Lung (tissue), 12 donors: ENCODE data around the gene G6PC2. TPM values are rescaled to one million over a fixed set of nuclear protein-coding genes. Genes with fewer than 3 reads are reported as not detected.
"Not testable (repeated sequence)": the region's sequence is repeated elsewhere in the genome, so short reads cannot be mapped to it uniquely, and the experiment has no call there.

ENCODE experiments used
- ATAC-seq: fragments of 200-7000 bp; cut with Tn5 transposase; one replicate; pipeline ENCODE4 v1.9.1; 2020; ENCODE audit warnings: moderate number of reproducible peaks; ENCODE audit not compliant: insufficient read depth, low FRiP score
- DNase-seq, 3 donors: peaks; one replicate each; pipeline ENCODE4 v3.0.0-alpha.2; 2013 to 2017
- H3K27ac ChIP-seq, 2 donors: one replicate each; pipeline ENCODE4 v1.5.1; 2013; ENCODE audit warnings: mild to moderate bottlenecking in 2 of 2, moderate library complexity in 2 of 2, control low read depth in 1 of 2, inconsistent platforms in 1 of 2, low read depth in 1 of 2, low read length in 1 of 2
- H3K27me3 ChIP-seq, 3 donors: one replicate each; pipeline ENCODE4 v1.5.1; 2013; ENCODE audit warnings: low read length in 2 of 3; ENCODE audit not compliant: control insufficient read depth in 3 of 3, insufficient read depth in 3 of 3
- H3K36me3 ChIP-seq, 4 donors: one replicate each; pipeline ENCODE4 v1.5.1; 2013; ENCODE audit warnings: low read length in 4 of 4, mild to moderate bottlenecking in 1 of 4, moderate library complexity in 1 of 4; ENCODE audit not compliant: control insufficient read depth in 4 of 4, insufficient read depth in 4 of 4
- H3K4me1 ChIP-seq, 5 donors: one replicate each; pipeline ENCODE4 v1.5.1; 2013; ENCODE audit warnings: low read length in 5 of 5, mild to moderate bottlenecking in 2 of 5, moderate library complexity in 1 of 5; ENCODE audit not compliant: control insufficient read depth in 5 of 5, insufficient read depth in 5 of 5
- H3K4me3 ChIP-seq: one replicate; pipeline ENCODE4 v1.5.1; 2013; ENCODE audit warnings: mild to moderate bottlenecking, control low read depth, moderate library complexity
- H3K9ac ChIP-seq, 2 donors: one replicate each; pipeline ENCODE4 v1.5.1; 2013; ENCODE audit warnings: low read length in 2 of 2, control low read depth in 1 of 2; ENCODE audit not compliant: insufficient read depth in 1 of 2
- H3K9me3 ChIP-seq, 4 donors: one replicate each; pipeline ENCODE4 v1.5.1; 2013; ENCODE audit warnings: low read length in 3 of 4, mild to moderate bottlenecking in 1 of 4, moderate library complexity in 1 of 4; ENCODE audit not compliant: control insufficient read depth in 4 of 4, insufficient read depth in 3 of 4
- WGBS, 2 donors: extraction: QIAGEN DNeasy Blood & Tissue Kit; methylation state at CpG; one replicate each; pipeline ENCODE4 v1.1.7; 2013; 5-methylcytosine and 5-hydroxymethylcytosine counted together
- polyA plus RNA-seq, 2 donors: library from polyadenylated mRNA; stranded (reverse); fragments of 200-250 nt; gene quantifications; one replicate each; pipeline ENCODE4 v1.2.1, GENCODE V29; 2013
- total RNA-seq, 2 donors: library from RNA; depleted of rRNA in 1 of 2; stranded (reverse); fragments of >200 nt in 1 of 2; gene quantifications; one replicate each; pipeline ENCODE4 v1.2.1, GENCODE V29; 2014 to 2021
- TF ChIP-seq, protein P1 (sequence below): IDR thresholded peaks from 2 replicates; pipeline ENCODE4 v1.5.1; 2012; ENCODE audit warnings: mild to moderate bottlenecking; ENCODE audit errors: control extremely low read depth, extremely low read depth
- donor health status: control.
- donor health status: control.
- donor health status: Bipolar disorder and iron deficiency.
- donor health status: healthy.
- donor health status: DM: yes; HTN: yes; CAD: no.

G6PC2 gene
- total and polyA plus RNA-seq, 4 donors: 0.01 to 0.37 (median 0.08) TPM; not detected in 1

DNA sequence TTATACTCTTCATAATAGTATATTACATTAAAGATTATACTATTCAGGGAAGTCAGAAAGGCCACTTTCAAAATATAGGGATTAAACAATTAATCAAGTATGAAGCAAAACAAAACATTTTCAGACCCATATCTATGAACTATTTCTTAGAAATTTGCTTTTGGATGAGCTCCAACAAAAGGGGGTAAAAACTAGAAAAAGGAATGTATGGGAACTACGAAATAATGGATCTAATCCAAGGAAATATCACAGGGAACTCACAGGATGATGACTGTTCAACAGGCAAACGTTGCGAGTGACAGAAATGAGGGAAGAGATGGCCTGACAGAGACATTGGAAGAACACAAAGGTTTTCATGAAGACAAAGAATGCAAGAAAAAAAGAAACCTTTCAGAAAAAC, 27.9 kb downstream of the G6PC2 start:
- TF ChIP-seq, protein P1, sequence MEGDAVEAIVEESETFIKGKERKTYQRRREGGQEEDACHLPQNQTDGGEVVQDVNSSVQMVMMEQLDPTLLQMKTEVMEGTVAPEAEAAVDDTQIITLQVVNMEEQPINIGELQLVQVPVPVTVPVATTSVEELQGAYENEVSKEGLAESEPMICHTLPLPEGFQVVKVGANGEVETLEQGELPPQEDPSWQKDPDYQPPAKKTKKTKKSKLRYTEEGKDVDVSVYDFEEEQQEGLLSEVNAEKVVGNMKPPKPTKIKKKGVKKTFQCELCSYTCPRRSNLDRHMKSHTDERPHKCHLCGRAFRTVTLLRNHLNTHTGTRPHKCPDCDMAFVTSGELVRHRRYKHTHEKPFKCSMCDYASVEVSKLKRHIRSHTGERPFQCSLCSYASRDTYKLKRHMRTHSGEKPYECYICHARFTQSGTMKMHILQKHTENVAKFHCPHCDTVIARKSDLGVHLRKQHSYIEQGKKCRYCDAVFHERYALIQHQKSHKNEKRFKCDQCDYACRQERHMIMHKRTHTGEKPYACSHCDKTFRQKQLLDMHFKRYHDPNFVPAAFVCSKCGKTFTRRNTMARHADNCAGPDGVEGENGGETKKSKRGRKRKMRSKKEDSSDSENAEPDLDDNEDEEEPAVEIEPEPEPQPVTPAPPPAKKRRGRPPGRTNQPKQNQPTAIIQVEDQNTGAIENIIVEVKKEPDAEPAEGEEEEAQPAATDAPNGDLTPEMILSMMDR: no peak
- DNase-seq (peak in 2 of 3 donors; percentile 10 to 12), ATAC-seq (no peak)
- Histone ChIP-seq H3K27ac (no peak overlapping the region), H3K4me1 (no peaks in the 10 kb centered on the region), H3K9me3 (no peaks in the 10 kb centered on the region), H3K36me3 (no peaks in the 10 kb centered on the region), H3K27me3 (no peaks in the 10 kb centered on the region), H3K4me3 (no peak overlapping the region), H3K9ac (no peak overlapping the region)
- WGBS, 2 donors: 64 to 80% methylated on average over 3 of the region's 3 CpGs

DNA sequence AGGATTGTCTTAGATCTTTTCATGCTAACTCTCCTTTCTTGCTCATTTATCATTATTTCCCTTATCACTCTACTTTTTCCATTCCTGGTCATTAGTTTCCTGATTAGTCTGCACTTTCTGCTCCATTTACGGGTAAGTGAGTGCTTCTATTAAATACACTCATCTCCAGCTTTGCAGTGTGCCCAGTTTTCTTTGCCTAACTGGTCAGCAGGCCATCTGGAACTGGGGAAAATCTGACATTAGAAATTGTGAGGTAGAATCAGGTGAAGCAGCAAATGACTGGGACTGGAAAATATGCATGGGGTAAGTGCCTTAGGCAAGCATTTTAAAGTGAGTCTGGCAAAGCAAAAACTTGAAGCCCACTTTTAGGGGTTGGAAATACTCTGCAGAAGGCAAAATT, 29.2 kb downstream of the G6PC2 start:
- TF ChIP-seq, protein P1: no peak
- ATAC-seq: no peak
- no peak for DNase-seq
- no peak overlapping the region for H3K9ac ChIP-seq
- no peak overlapping the region for H3K27ac ChIP-seq
- no peaks in the 10 kb centered on the region for H3K27me3 ChIP-seq
- H3K9me3 ChIP-seq: no peaks in the 10 kb centered on the region
- no peaks in the 10 kb centered on the region for H3K4me1 ChIP-seq
- no peaks in the 10 kb centered on the region for H3K36me3 ChIP-seq
- H3K4me3 ChIP-seq: no peak overlapping the region
- 73 to 78% methylated on average over 1 of the region's 1 CpG for WGBS, 2 donors

DNA sequence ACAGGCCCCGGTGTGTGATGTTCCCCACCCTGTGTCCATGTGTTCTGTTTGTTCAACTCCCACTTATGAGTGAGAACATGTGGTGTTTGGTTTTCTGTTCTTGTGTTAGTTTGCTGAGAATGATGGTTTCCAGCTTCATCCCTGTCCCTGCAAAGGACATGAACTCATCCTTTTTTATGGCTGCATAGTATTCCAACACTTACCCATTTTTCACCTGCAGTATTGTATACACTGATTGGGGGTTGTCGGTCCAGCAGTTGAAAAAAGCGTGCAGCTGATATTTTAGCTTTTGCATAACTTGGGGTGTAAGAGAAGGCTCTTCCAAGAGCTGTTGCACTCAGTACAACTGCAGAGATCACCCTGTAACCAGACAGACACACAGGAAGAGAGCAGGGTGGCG, 31.1 kb downstream of the G6PC2 start:
- H3K4me3 ChIP-seq, H3K27me3 ChIP-seq, H3K9ac ChIP-seq, H3K27ac ChIP-seq, H3K9me3 ChIP-seq, H3K36me3 ChIP-seq, ATAC-seq, DNase-seq, H3K4me1 ChIP-seq: not testable (repeated sequence)
- WGBS, 2 donors: 96 to 98% methylated on average over 4 of the region's 4 CpGs

DNA sequence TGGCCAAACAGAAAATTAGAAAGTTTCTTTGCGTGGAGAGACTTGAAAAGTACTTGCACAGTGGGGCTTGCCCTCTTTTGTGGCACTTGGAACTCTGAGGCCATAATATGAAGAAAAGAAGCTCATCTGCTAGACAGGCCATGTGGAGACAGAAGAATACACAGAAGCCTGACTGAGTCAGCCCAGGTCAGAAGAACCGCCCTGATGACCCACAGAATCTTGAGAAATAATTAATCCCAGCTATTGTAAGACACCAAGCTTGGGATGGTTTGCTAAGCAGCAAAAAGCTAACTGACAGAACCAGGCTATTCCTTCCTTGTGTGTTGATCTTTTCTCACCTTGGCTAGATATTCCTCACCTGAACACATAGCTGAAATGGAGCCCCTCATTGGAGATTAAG, 33.7 kb downstream of the G6PC2 start:
- no peak for DNase-seq
- H3K4me1 ChIP-seq: no peaks in the 10 kb centered on the region
- H3K36me3 ChIP-seq: no peaks in the 10 kb centered on the region
- ATAC-seq: no peak
- H3K9me3 ChIP-seq: no peaks in the 10 kb centered on the region
- no peak overlapping the region for H3K4me3 ChIP-seq
- TF ChIP-seq, protein P1: no peak
- H3K27me3 ChIP-seq: no peaks in the 10 kb centered on the region
- WGBS, 2 donors: 91 to 92% methylated on average over 2 of the region's 2 CpGs
- H3K27ac ChIP-seq: no peak overlapping the region
- H3K9ac ChIP-seq: no peak overlapping the region
